ENCODE measurements around the gene NCOA3. TPM values are rescaled to one million over a fixed set of nuclear protein-coding genes. Genes with fewer than 3 reads are reported as not detected.
A peak's percentile ranks its signal among the peaks of the same experiment; 100 is the strongest.

NCOA3 gene
- total and polyA plus RNA-seq, 7 donors = 4.8 to 51.0 (median 22.8) TPM

DNA sequence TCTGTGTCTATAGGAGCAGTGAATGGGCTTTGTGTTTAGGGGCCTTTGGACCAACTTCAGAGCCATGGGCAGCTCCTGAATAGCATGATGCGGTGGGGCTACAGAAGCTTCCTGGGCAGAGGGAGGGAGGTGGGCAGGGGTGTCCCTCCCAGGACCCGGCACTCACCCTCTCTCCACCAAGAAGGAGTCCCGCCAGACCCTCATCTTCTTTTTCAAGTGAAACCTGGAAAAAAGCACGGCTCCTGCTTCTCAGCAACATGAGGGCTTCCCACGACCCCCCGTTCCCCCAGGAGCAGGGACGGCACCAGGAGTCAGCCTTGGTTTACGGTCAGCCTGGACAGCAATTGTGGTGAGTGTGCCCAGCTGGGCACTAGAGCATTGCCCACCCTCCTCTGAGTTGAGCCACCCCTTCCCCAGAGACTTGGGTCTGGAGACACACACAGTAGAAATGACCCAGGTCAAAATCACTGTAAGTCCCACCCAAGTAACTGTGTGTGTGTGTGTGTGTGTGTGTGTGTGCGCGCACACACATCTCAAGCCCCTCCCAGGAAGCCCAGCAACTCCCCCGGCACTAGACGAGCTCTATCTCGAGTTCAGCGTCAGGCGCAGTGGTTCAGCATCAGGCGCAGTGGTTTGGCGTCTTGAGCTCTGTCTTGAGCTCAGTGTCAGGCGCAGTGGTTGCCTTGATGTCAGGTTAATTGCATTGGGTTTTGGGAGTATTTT is 175.4 kb downstream of the NCOA3 start:
- Histone ChIP-seq H3K4me3 (no peak overlapping the region), H3K4me1 (peaks cover 0 to 10% (median 7%) of the 10 kb centered on the region in 4 donors), H3K36me3 (peaks cover 0 to 23% (median 6%) of the 10 kb centered on the region in 4 donors), H3K27ac (no peak overlapping the region), H3K9me3 (no peaks in the 10 kb centered on the region), H3K27me3 (no peaks in the 10 kb centered on the region)
- no peak for DNase-seq
- intact Hi-C loops (cut with DNase I) = loop anchor here (1.0 kb wide), 1 partner anchor 944 kb away; no protein-coding TSS in a partner anchor
- TF ChIP-seq EP300 (IDR thresholded peaks at IDR 0.05) (no peak), POLR2A (IDR thresholded peaks at IDR 0.05) (no peak), POLR2AphosphoS5 (IDR thresholded peaks at IDR 0.05) (no peak)
- TF ChIP-seq, protein P1, sequence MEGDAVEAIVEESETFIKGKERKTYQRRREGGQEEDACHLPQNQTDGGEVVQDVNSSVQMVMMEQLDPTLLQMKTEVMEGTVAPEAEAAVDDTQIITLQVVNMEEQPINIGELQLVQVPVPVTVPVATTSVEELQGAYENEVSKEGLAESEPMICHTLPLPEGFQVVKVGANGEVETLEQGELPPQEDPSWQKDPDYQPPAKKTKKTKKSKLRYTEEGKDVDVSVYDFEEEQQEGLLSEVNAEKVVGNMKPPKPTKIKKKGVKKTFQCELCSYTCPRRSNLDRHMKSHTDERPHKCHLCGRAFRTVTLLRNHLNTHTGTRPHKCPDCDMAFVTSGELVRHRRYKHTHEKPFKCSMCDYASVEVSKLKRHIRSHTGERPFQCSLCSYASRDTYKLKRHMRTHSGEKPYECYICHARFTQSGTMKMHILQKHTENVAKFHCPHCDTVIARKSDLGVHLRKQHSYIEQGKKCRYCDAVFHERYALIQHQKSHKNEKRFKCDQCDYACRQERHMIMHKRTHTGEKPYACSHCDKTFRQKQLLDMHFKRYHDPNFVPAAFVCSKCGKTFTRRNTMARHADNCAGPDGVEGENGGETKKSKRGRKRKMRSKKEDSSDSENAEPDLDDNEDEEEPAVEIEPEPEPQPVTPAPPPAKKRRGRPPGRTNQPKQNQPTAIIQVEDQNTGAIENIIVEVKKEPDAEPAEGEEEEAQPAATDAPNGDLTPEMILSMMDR (IDR thresholded peaks at IDR 0.05) = no peak
- 82 to 85% methylated on average over 18 of the region's 18 CpGs for WGBS, 2 donors

DNA sequence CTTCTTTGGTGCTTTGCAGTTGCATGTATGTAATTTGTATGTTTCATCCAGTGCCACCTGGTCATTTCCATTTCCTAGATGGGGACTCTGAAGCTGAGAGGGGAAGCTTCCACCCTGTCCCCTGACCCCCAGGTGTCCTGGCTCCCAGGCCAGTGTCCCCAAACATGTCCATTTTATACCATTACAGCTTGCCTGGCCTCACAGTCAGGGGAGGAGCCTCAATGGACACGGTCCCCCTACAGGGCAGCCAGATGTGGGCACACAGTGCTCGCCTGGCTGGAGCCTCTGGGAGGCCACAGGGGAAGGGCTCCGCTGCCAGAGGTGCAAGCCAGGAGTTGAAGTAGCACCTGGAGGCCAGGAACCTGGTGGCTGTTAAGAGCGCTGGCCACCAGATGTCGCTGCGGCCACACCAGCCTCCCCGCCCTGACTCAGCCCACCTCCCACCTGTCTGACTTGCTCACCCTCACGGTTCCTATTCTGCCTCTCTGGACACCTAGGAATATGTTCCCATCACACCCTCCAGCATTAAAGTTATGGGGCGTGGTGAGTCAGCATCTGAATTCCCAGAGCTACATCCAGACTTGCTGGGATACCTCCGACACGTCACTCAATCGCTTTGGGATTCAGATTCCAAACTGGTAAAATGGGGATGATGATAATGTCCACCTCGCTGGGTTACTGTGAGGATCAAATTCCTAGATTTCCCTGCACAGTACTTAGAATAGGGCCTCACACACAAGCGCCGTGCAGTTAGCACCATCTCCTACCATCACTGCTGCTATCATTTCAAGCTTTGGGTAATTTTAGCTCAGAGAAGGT is 176.2 kb downstream of the NCOA3 start:
- H3K4me3 ChIP-seq = no peak overlapping the region
- no peak for TF ChIP-seq EP300 (IDR thresholded peaks at IDR 0.05)
- no peak for TF ChIP-seq POLR2A (IDR thresholded peaks at IDR 0.05)
- TF ChIP-seq, protein P1 (IDR thresholded peaks at IDR 0.05) = peak; percentile 37 to 80 (median 68)
- WGBS, 2 donors = 43 to 49% methylated on average over 15 of the region's 15 CpGs
- H3K27ac ChIP-seq = no peak overlapping the region
- no peaks in the 10 kb centered on the region for H3K9me3 ChIP-seq
- H3K36me3 ChIP-seq = peaks cover 0 to 23% (median 6%) of the 10 kb centered on the region in 4 donors
- H3K4me1 ChIP-seq = peaks cover 0 to 18% (median 15%) of the 10 kb centered on the region in 4 donors
- no peaks in the 10 kb centered on the region for H3K27me3 ChIP-seq
- DNase-seq = no peak
- intact Hi-C loops (cut with DNase I) = loop anchor here (1.0 kb wide), 1 partner anchor 943 kb away; no protein-coding TSS in a partner anchor

DNA sequence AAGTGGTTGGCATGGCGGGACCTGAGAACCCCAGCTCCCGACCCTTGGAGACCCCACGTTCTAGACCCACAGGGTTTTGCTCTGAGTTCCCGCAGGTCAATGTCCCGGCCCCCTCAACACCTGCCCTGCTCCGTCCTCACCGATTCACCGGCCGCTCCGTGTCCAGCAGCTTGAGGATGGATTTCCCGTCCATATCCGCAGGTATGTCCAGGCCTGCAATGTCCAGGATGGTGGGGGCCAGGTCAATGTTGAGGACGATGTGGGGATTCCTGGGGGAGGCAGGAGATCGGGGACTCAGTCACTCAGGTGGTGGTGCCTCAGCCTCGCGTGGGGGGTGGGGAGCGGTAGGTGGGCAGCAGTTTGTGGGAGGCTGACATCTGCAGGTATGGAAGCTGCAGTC is 176.8 kb downstream of the NCOA3 start:
- DNase-seq = no peak
- Histone ChIP-seq H3K36me3 (peaks cover 0 to 23% (median 6%) of the 10 kb centered on the region in 4 donors), H3K4me3 (no peak overlapping the region), H3K9me3 (no peaks in the 10 kb centered on the region), H3K27ac (no peak overlapping the region), H3K4me1 (peaks cover 0 to 22% (median 18%) of the 10 kb centered on the region in 4 donors), H3K27me3 (no peaks in the 10 kb centered on the region)
- WGBS, 2 donors = 93 to 94% methylated on average over 17 of the region's 17 CpGs
- TF ChIP-seq POLR2A (IDR thresholded peaks at IDR 0.05) (no peak), EP300 (IDR thresholded peaks at IDR 0.05) (no peak), POLR2AphosphoS5 (IDR thresholded peaks at IDR 0.05) (no peak)
- TF ChIP-seq, protein P1 (IDR thresholded peaks at IDR 0.05) = no peak
- intact Hi-C loops (cut with DNase I) = no loop called here

DNA sequence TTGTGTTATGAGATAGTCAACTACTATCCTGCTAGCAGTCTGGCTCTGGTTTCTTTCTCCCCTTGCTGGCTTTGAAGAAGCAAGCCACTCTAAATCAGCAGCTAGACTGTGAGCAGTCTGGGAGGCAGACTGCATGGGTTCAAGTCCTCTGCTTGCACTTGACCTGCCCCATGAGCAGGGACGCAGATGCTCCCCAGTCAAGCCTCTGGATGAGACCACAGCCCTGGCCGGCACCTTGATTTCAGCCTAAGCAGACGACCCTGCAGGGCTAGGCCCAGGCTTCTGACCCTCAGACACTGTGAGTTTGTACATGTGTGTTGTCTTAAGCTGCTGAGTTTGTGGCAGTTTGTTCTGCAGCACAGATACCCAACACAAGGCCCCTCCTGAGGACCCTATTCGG is 177.8 kb downstream of the NCOA3 start:
- no peaks in the 10 kb centered on the region for H3K9me3 ChIP-seq
- TF ChIP-seq POLR2A (IDR thresholded peaks at IDR 0.05) = no peak
- no peak for TF ChIP-seq POLR2AphosphoS5 (IDR thresholded peaks at IDR 0.05)
- TF ChIP-seq, protein P1 (IDR thresholded peaks at IDR 0.05) = no peak
- no peak for TF ChIP-seq EP300 (IDR thresholded peaks at IDR 0.05)
- no peak for DNase-seq
- intact Hi-C loops (cut with DNase I) = no loop called here
- no peaks in the 10 kb centered on the region for H3K27me3 ChIP-seq
- no peak overlapping the region for H3K27ac ChIP-seq
- H3K4me3 ChIP-seq = no peak overlapping the region
- 95% methylated on average over 4 of the region's 4 CpGs for WGBS, 2 donors
- H3K36me3 ChIP-seq = peaks cover 0 to 14% (median 4%) of the 10 kb centered on the region in 4 donors
- H3K4me1 ChIP-seq = peaks cover 0 to 22% (median 18%) of the 10 kb centered on the region in 4 donors
